Measurements from ENCODE around the gene KRTAP10-12. TPM values are rescaled to one million over a fixed set of nuclear protein-coding genes. Genes with fewer than 3 reads are reported as not detected.
A peak's percentile ranks its signal among the peaks of the same experiment; 100 is the strongest.

The KRTAP10-12 gene
- total and polyA plus RNA-seq, 2 of the 13 experiments (the other 11 are each of a cell fraction or from before 2014, with no cell fraction given): not detected

DNA sequence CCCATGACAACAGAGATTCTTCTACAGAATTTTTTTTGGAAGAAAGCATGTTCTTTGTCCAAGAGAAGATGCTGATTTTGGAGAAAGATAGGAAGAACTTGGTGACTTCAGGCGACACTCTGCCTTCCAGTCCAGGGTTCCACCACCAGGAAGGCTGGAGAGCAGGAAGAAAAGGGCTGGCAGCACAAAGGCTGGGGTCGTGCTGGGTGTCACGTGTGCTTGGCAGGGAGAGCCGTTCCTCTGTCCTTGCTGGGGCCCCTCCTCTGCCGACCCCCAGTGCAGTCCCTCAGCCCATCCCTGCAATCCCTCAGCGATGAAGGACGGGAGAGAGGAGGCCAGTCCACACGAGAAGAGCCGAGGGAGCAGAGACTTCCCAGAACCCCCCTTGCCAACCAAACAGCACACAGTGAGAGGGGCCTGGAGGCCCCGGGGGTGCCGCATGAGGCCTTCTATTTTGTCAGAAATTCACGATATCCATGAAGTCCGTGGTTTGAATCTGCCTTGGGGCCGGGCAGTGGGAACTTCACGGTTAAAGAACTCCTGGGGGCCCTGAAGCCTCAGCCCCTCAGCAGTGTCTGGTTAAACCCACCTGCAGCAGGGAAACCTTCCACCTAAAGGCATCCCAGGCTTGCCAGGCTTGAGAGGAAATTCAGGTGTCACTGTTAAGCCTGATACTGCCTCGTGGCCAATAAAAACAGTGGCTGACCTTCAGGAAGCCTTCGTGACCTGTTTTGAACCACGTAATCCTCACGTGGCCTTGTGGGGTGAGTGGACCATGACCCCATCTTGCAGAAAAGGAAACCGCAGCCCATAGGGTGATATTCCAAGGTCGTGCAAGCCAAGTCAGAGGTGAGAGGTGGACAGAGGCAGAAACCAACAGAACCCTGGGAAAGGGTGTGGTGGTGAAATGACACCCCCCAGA, 3.4 kb downstream of the KRTAP10-12 start (continued):
- TF ChIP-seq ISX (CRISPR knock-in tag; conservative IDR thresholded peaks at IDR 0.05) (no peak), KDM3A (CRISPR knock-in tag; IDR thresholded peaks at IDR 0.05; ENCODE audit: low read depth) (peak; percentile 53; the same call in 1 of the 2 replicates), SIN3B (IDR thresholded peaks at IDR 0.05; ENCODE audit: low read length) (no peak), KLF15 (CRISPR knock-in tag; IDR thresholded peaks at IDR 0.05; ENCODE audit: borderline replicate concordance) (no peak), RFXAP (CRISPR knock-in tag; IDR thresholded peaks at IDR 0.05; ENCODE audit: borderline replicate concordance) (no peak), SAP130 (CRISPR knock-in tag; IDR thresholded peaks at IDR 0.05; ENCODE audit: low read depth) (peak; percentile 83), RXRA (CRISPR knock-in tag; IDR thresholded peaks at IDR 0.05) (peak; percentile 76; the same call in 1 of the 2 replicates), ZNF7 (CRISPR knock-in tag; IDR thresholded peaks at IDR 0.05) (no peak), RFX5 (IDR thresholded peaks at IDR 0.05; ENCODE audit: low read depth, low read length) (no peak), ZNF703 (CRISPR knock-in tag; IDR thresholded peaks at IDR 0.05; ENCODE audit: borderline replicate concordance) (no peak), ZNF17 (CRISPR knock-in tag; IDR thresholded peaks at IDR 0.05) (no peak), PAF1 (CRISPR knock-in tag; IDR thresholded peaks at IDR 0.05) (no peak), ZNF713 (CRISPR knock-in tag; IDR thresholded peaks at IDR 0.05) (no peak), MAZ (IDR thresholded peaks at IDR 0.05; ENCODE audit: borderline replicate concordance, low read depth, low read length) (no peak), MAZ (CRISPR knock-in tag; IDR thresholded peaks at IDR 0.05; ENCODE audit: low read depth) (peak; percentile 45; the same call in 1 of the 2 replicates), ETV5 (CRISPR knock-in tag; IDR thresholded peaks at IDR 0.05; ENCODE audit: borderline replicate concordance) (peak; percentile 44; the same call in 1 of the 2 replicates), ZFP36L1 (CRISPR knock-in tag; IDR thresholded peaks at IDR 0.05) (peak; percentile 69; the same call in 1 of the 2 replicates)
- TF ChIP-seq, protein P1, sequence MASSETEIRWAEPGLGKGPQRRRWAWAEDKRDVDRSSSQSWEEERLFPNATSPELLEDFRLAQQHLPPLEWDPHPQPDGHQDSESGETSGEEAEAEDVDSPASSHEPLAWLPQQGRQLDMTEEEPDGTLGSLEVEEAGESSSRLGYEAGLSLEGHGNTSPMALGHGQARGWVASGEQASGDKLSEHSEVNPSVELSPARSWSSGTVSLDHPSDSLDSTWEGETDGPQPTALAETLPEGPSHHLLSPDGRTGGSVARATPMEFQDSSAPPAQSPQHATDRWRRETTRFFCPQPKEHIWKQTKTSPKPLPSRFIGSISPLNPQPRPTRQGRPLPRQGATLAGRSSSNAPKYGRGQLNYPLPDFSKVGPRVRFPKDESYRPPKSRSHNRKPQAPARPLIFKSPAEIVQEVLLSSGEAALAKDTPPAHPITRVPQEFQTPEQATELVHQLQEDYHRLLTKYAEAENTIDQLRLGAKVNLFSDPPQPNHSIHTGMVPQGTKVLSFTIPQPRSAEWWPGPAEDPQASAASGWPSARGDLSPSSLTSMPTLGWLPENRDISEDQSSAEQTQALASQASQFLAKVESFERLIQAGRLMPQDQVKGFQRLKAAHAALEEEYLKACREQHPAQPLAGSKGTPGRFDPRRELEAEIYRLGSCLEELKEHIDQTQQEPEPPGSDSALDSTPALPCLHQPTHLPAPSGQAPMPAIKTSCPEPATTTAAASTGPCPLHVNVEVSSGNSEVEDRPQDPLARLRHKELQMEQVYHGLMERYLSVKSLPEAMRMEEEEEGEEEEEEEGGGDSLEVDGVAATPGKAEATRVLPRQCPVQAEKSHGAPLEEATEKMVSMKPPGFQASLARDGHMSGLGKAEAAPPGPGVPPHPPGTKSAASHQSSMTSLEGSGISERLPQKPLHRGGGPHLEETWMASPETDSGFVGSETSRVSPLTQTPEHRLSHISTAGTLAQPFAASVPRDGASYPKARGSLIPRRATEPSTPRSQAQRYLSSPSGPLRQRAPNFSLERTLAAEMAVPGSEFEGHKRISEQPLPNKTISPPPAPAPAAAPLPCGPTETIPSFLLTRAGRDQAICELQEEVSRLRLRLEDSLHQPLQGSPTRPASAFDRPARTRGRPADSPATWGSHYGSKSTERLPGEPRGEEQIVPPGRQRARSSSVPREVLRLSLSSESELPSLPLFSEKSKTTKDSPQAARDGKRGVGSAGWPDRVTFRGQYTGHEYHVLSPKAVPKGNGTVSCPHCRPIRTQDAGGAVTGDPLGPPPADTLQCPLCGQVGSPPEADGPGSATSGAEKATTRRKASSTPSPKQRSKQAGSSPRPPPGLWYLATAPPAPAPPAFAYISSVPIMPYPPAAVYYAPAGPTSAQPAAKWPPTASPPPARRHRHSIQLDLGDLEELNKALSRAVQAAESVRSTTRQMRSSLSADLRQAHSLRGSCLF (CRISPR knock-in tag; IDR thresholded peaks at IDR 0.05; ENCODE audit: borderline replicate concordance): no peak; the same call in 1 of the 2 replicates
- TF ChIP-seq, protein P2, sequence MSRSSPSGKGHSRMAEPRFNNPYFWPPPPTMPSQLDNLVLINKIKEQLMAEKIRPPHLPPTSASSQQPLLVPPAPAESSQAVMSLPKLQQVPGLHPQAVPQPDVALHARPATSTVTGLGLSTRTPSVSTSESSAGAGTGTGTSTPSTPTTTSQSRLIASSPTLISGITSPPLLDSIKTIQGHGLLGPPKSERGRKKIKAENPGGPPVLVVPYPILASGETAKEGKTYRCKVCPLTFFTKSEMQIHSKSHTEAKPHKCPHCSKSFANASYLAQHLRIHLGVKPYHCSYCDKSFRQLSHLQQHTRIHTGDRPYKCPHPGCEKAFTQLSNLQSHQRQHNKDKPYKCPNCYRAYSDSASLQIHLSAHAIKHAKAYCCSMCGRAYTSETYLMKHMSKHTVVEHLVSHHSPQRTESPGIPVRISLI (CRISPR knock-in tag; IDR thresholded peaks at IDR 0.05; ENCODE audit: borderline replicate concordance): no peak
- TF ChIP-seq, protein P3, sequence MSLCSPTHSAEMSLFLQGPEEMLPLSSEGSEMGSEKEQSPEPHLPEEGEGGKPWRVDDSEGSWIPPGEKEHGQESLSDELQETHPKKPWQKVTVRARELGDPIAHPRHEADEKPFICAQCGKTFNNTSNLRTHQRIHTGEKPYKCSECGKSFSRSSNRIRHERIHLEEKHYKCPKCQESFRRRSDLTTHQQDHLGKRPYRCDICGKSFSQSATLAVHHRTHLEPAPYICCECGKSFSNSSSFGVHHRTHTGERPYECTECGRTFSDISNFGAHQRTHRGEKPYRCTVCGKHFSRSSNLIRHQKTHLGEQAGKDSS (CRISPR knock-in tag; IDR thresholded peaks at IDR 0.05; ENCODE audit: borderline replicate concordance, low read depth): peak; percentile 39; the same call in 1 of the 2 replicates
- TF ChIP-seq, protein P4, sequence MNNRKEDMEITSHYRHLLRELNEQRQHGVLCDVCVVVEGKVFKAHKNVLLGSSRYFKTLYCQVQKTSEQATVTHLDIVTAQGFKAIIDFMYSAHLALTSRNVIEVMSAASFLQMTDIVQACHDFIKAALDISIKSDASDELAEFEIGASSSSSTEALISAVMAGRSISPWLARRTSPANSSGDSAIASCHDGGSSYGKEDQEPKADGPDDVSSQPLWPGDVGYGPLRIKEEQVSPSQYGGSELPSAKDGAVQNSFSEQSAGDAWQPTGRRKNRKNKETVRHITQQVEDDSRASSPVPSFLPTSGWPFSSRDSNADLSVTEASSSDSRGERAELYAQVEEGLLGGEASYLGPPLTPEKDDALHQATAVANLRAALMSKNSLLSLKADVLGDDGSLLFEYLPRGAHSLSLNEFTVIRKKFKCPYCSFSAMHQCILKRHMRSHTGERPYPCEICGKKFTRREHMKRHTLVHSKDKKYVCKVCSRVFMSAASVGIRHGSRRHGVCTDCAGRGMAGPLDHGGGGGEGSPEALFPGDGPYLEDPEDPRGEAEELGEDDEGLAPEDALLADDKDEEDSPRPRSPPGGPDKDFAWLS (CRISPR knock-in tag; IDR thresholded peaks at IDR 0.05; ENCODE audit: borderline replicate concordance): no peak
